GM19463 (cell line): ENCODE results near the gene MAD1L1.
"Not testable (repeated sequence)": the region's sequence is repeated elsewhere in the genome, so short reads cannot be mapped to it uniquely, and the experiment has no call there.

Source experiments
- ATAC-seq: cut with Tn5 transposase; IDR thresholded peaks from one replicate; pipeline ENCODE4 v1.9.1; 2021; ENCODE audit warnings: mild to moderate bottlenecking, moderate library complexity; ENCODE audit not compliant: unreplicated experiment

MAD1L1 gene

DNA sequence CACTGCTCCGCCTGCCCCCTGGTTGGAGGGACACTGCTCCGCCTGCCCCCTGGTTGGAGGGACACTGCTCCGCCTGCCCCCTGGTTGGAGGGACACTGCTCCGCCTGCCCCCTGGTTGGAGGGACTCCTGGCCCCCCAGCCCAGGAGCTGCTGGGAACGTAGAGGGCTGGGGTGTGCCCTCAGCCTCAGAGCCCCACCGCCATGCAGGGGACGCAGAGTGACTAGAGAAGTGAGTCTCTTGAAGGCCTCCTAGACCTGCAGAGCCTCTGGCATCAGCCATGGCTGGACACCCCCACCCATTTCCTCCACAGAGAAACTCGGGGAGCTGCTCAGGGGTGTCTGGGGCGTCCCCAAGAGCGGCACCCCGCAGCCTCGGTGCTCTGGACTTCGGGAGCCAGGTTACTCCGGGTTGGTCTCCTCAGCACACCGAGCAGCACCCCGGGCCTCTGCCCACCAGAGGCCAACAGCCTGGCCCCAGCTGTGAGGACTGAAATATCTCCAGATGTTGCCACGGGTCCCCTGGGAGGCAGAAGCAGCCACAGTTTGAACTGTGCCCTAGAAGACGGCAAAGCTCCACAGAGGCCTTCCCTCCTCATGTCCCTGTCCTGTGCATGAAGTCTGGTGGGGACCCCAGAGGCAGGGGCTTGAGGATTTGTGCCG, 370.8 kb downstream of the MAD1L1 start:
- ATAC-seq = no peak

DNA sequence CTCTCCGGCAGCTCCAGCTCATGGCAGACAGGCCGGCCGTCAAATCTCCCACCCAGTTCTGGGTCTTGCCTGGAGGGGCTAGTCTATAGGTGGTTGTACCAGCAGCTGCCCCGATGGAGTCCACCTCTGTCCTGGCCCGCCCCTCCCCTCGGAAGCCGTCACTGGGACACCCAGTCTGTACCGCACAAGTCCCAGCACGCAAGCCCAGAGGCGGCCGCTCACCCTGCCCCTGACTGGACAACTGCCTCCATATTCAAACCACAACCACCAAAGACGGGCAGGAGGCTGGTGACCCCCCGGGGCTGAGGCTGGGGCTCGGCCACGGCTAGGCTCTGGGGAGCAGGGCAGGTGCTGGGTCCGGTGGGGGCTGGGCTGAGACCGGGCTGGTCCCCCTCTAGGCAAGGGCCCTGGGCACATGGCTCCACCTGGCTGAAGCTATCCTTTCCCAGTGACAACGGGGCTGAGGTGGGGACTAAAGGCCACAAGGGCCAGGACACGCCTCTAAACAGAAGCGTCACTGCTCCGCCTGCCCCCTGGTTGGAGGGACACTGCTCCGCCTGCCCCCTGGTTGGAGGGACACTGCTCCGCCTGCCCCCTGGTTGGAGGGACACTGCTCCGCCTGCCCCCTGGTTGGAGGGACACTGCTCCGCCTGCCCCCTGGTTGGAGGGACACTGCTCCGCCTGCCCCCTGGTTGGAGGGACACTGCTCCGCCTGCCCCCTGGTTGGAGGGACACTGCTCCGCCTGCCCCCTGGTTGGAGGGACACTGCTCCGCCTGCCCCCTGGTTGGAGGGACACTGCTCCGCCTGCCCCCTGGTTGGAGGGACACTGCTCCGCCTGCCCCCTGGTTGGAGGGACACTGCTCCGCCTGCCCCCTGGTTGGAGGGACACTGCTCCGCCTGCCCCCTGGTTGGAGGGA, 371.6 kb downstream of the MAD1L1 start:
- not testable (repeated sequence) for ATAC-seq

DNA sequence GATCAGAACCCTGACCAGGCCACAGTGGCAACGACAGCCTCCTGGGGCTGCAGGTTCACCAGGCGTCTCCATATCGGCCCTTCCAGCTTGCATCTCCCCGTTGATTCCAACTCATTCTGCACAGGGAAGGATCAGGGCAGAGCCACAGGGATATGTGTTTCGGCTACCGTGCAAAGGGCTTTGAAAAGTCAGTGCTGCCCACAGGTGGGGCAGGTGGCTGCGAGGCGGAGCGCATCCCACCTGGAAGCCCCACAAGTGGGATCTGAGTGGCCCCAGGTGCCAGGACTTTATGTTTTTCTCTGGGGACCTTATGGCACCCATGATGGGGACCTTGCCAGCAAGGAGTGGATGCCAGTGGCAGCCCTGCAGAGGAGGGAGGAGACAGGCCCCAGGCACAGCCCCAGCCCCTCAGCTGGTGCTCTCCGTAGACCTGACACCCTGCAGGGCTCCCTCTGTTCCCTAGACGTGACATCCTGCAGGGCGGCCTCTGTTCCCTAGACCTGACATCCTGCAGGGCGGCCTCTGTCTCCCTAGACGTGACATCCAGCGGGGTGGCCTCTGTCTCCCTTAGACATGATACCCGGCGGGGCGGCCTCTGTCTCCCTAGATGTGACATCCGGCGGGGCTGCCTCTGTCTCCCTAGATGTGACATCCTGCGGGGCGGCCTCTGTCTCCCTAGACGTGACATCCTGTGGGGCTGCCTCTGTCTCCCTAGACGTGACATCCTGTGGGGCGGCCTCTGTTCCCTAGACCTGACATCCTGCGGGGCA, 373.3 kb downstream of the MAD1L1 start:
- no peak for ATAC-seq

DNA sequence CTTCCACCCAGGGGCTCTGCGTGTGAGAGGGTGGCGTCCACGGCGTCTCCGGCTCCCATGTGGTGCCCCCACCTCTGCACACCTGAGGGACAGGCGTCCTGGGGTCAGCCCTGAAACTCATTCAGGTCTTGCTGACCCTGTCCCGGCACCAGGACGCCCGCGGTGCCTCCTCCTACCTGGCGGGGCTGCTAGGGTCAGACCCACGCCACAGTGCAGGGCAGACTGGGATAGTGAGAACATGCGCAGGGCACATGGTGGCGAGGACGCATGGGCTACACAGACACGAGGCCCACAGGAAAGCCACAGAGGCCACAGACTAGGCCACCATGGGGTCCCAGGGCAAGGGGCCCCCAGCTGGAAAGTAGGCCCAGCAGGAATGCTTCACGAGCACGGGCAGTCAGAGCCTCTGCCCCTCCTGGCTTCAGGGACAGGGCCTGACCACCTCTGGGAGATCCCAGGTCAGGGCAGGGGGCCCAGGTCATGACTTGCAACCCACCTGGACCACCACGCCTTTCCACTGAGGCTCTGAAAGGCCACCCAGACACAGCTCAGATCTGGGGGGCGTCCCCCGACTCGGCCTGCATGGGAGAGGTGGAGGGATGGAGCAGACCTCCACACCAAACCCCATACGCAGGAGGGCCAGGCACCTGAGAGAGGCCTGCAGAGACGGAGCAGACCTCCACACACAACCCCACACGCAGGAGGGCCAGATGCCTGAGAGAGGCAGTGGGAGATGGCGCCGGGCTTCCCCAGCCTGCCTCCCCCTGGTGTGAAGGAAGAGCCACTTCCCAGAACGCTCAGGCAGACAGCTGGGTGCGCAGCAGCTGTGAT, 374.1 kb downstream of the MAD1L1 start:
- no peak for ATAC-seq

DNA sequence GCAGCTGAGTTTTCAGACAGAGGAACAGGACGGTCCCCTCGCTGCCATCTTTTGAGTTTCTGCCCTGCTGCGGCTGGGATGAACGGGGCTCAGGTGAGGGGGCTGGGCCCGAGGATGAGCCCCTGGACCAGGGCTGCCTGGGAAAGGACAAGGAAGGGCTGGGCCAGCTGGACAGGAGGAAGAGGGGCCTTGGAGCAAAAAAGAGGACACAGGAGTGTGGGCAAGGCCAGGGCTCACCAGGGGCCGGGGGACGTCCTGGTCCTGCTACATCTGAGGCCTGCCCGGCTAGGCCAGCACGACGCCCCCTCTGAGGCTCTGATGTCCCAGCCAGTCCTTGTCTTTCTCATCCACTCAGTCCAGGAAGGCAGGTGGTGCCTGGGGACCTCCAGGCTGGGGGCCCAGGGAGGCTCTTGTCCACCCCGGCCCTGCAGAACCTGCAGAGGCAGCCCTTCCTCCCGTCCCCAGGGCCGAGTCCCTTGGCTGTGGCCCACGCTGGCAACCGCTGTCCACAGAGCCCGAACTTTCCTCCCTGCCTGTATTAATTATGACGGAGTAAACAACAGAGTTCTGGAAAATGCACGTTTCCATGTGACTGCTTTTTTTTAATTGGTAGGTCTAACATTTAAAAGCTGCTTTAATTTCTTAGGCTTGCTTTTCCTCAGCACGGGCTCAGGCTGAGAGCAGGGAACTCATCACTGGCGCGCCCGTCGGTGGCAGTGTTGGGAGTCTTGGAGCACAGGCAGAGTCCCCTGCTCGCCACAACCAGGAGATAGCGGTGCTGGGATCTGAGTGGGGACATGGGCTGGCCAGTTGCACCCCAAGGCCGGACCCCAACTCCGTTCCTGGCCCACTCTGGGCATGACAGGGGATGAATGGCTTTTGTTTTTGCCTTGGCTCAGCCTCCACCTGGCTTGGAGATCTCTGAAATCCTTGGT, 375.0 kb downstream of the MAD1L1 start:
- ATAC-seq = no peak

DNA sequence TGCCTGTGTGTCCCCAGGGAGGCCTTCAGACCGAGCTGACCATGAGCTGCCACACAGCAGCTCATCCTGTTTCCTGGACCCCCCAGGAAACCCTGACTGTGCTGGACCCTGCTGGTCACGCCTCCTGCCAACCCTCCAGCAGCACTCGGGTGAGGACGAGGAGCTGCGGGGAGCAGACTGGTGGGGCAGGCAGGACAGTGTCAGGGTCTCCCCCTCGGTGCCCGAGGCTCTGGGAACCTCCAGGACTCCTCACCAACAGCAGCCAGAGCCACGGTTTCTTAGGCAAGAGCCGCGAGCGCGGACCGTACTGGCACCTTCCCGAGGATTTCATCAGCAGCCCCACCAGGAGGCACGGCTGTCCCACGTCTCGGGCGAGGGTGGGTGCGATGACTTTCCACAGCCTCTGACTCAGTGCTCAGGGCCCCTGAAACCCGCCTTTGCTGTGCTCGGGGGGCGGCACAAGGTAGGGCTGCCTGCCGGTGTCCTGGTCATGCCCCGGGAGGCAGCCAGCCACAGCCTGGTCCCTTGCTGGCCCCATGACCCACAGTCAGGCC, 375.8 kb downstream of the MAD1L1 start:
- ATAC-seq = no peak

DNA sequence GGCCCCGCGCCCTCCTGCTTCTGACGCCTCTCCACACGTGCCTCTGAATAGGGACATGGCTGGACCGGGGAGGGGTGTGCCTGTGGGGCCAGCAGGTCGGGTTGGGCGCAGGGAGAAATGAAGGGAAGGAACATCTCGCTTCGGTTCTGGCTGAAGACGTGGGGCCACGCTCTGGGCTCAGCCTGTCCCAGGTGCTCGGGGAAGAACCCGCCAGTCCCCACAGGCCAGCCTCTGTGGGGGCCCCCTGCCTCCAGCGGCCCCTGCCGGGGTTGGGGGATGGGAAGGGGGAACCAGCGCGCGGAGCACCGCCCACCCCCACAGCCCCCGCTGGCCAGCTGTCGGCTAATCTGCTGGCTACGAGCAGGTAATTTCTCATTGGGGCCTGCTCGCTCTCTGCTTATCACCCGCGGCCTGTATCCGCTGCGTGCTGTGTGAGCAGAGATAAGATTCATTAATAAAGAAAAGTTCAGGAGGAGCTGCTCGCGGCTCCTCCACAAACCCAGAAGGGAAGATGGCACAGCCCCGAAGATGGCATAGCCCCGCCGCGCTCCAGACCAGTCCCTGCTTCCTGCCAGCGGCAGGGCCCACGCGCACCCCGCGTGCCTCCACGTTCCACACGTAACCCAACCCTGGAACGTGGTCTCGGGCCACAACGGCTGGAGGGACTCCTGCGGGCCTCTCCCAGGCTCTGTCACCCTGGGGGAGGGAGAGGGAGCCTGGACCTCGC, 376.4 kb downstream of the MAD1L1 start:
- ATAC-seq = no peak

DNA sequence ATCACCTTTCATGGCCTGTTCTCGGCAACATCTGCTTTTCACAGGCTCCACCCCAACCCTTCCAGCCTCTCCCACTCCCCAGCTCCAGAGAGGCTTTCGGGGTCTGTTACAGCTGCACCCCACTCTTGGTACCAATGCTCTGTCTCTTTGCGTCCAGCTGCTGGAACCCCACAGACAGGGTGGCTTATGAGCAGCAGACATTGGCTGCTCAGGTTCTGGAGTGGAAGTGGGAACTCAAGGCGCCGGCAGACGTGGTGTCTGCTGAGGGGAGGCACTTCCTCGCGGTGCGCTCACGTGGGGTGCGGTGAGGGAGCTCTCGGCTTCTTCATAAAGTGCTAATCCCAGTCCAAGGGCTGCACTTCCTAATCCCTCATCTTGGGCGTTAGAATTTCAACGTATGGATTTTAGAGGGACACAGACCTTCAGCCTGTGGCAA, 377.0 kb downstream of the MAD1L1 start:
- ATAC-seq = no peak

DNA sequence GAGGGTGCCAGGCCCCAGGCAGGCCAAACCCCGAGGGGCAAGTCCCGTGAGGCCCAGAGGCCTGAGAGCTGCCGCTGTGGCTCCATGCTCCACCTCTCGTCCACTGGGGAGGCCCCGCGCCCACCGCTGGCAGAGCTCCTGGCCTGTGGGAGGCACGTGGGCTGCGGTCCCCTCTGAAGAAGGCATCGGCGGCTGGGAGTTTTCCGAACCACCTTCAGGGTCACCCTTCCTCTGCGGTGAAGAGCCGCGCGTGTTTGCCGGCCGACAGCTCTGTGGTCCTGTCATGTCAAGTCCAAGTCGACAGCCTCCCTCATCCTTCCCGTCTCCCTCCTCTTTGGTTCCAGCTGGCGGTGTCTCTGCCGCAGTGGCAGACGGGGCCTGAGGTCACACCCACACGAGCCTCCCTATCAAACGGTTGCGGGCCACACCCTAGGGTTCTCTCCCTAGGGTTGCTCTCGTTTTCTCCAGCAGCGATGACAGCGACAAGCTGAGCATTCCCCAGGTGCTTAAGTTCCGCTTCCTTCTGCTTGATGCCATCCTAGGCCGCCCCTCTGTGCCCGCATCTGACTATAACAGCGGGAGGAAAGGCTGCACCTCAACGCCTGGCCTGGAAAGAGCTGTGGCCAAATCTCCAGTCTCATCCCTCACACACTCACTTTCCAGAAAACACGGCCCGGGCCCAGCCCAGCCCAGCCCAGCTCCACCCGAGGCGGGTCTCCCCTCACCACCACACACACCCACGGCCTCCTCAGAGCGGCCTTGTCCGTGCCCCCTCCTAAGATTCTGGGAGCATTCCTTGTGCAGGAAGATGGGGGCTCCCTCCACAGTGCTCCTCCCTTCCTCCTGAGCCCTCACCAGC, 377.6 kb downstream of the MAD1L1 start:
- no peak for ATAC-seq

DNA sequence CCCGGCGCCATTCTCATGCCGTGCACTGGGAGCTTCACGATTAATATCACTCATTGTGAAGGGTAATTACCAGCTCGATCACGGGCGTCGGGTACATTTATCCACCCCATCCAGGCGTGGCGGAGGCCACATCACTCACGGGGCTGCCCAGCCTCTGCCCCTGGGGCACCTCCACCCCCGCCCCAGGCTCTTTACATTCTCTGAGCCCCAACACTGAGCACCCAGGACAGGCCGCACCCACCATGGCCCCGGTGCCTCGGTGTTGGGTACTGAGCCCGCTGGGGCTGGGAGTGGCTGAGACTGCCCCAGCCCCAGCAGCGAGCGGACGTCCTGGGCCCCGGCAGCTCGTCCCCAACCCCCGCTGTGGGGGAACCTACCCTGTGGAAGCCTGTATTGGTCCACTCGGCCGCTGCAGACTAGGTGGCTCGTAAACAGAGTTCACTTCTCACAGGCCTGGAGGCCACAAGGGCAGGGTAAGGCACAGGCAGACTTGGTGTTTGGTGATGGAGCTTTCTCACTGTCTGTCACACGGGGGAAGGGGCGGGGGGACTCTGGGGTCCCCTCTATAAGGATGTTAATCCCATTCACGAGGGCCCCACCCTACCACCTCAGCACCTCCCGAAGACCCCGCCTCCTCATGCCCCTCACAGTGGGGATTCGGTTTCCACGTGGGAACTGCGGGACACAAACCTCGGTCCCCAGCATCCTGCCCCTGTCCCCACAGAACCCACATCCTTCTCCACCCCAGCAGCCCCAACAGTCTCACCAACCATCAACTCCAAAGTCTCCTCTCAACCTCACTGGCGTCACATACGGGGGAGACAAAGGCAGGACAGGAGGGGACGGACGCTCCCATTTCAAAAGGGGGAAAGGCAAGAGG, 378.5 kb downstream of the MAD1L1 start:
- no peak for ATAC-seq

DNA sequence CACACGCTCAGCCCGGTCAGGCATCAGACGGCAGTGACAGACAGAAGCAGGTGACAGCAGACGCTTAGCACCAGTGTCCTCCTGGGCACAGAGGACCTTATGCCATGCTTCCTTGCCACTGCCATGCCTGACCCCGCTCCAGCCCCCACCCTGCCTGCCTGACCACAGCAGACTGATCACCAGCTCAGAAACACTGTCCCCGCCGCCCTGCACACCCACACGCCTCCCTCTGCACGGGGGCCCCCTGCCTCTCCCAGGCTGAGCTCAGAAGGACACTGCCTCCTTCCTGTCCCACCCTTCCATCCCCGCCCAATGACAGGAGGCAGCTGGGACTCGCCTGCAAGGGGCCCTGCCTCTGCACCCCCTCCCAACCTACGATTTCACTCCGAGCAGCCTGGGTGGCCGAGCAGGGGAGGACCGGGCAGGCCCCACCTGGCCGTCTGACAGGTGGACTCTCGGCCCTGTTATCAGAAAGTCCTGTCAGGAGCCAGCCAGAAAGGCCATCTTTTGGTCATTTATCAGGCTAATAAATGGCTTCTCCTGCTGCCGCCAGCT, 379.2 kb downstream of the MAD1L1 start:
- ATAC-seq = no peak

DNA sequence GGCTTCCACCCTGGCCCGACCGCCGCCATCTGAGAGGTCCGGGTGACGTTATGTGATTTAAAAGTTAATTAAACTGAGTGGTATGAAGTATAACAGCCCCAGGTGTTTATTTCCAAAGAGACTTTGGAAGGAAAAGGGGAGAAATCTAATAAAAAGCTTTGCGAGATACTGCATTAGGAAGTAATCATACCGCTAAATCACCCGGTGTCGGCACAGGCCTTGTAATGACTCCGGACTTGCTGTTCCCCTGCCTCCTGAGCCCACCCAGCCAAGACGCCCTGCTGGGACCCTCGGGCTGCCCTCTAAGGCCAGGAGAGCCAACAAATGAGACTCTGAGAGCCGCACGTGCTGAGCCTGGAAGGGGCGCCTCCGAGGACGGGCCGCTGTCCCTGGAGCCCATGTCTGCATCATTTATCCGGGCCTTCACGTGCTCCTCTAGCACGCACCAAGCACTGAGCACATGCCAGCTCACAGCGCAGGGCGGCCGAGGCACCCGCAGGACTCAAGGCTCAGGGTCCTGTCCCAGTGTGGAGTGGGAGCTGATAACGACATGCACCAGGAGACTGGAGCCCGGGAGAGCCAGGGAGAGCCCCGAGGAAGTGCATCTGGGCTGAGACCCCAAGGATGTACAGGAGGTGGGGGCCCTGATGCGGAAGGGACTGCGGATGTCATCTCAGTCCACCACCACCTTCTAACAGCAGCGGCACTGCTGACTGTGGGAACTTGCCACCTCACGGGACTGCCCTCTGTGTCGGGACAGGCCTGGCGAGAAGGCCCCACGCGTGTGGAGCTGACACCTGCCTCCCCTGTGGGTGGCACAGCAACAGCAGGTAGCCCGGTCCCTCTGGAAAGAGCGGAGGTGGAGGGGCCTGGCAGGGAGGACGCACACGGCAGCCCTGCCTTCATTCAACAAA, 380.0 kb downstream of the MAD1L1 start:
- ATAC-seq = no peak

DNA sequence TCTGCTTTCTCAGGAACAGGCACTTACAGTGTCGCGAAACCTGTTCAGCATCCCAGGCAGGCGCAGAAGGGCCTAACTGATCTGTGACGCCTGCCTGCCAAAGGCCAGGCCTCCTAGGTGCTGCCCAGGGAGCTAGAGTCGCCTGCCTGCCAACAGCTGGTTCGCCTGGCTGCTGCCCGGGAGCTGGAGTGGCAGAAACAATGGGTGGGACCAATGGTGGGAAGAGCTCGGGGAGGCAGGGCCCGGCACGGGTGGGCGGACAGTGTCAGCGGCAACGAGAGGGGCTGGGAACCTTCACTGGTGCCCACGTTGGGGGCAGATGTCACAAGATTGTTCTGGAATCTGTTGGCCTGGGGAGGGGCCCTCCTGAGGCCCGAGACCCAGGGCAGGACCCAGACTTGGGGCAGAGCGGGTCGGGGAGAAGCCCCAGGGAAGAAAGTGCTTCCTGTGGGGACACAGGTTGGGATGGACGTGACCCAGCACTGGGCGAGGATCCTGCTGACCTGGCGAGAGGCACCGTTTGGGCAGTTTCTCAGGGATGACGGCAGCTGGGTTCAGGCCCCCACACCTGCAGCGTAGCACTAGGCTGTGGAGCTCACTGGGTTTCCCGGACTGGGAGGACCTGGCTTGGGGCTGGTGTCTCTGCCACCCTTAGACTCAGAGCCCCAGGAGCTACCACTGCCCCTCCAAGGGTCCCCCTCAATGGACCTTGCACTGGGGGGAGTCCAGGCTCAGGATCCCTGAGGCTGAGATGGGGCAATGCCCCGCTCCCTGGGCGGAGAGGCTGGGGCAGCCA, 380.8 kb downstream of the MAD1L1 start:
- no peak for ATAC-seq

DNA sequence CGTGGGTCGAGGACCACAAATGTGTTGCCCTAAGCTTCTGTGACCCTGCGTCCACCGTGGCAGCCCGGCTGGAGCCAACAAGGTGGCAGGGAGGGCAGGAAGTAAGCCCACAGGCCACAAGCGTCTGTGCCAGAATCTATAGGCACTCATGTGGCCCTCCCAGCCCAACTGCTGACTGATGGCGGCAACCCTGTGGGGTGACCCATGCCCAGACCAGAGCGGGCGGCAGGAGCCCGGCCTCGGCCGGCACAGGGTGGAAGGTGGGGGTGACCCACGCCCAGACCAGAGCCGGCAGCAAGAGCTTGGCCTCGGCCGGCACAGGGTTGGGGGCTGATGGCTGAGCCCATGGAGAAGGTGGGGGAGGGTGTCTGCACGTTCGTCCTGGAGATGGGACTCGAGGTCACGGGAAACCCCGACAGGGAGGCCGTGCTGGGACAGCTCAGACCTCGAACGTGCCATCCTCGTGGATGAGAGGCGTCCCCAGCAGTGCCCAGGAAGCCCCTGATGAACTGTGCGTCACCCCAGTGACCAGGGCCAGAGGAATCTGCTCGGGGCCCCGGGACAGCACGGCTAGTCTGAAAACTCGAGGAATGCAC, 381.7 kb downstream of the MAD1L1 start:
- ATAC-seq = no peak
